ENCODE data around the gene ELF4. TPM values are rescaled to one million over a fixed set of nuclear protein-coding genes. Genes with fewer than 3 reads are reported as not detected.

ELF4 gene
- total RNA-seq, 4 donors from 2014 or later: 20.1 to 56.1 (median 44.2) TPM

GRCh38 chrX:130136961-130137360 is 26.7 kb upstream of the ELF4 start:
- Histone ChIP-seq H3K4me3 (no peak overlapping the region), H3K4me1 (no peaks in the 10 kb centered on the region), H3K27ac (no peak overlapping the region), H3K36me3 (peaks cover 0 to 4% (median 0%) of the 10 kb centered on the region in 4 donors), H3K27me3 (no peaks in the 10 kb centered on the region), H3K9me3 (no peaks in the 10 kb centered on the region)
- 87% methylated on average over 8 of the region's 8 CpGs; no CpG with 5 or more reads in 1 of the 2 donors for WGBS, 2 donors (ENCODE audit: low coverage in 1 of 2)
- in situ Hi-C loops (cut with MboI; ENCODE audit: low pct_ligation_motif_present in 1 of 4, low pct_unique_long_range_greater_than_20kb in 1 of 4, low sequenced_read_pairs in 3 of 4) (no loop called here), intact Hi-C loops (cut with DNase I; ENCODE audit: low total_unique reads) (no loop called here)
- TF ChIP-seq POLR2A (IDR thresholded peaks at IDR 0.05) (no peak), CTCF (IDR thresholded peaks at IDR 0.05) (no peak), POLR2AphosphoS5 (IDR thresholded peaks at IDR 0.05) (no peak), EP300 (IDR thresholded peaks at IDR 0.05; ENCODE audit: low read depth) (no peak)
- no peak for DNase-seq

GRCh38 chrX:130136496-130136895 is 26.2 kb upstream of the ELF4 start:
- intact Hi-C loops (cut with DNase I; ENCODE audit: low total_unique reads) (no loop called here), in situ Hi-C loops (cut with MboI; ENCODE audit: low pct_ligation_motif_present in 1 of 4, low pct_unique_long_range_greater_than_20kb in 1 of 4, low sequenced_read_pairs in 3 of 4) (no loop called here)
- Histone ChIP-seq H3K36me3 (peaks cover 0 to 4% (median 0%) of the 10 kb centered on the region in 4 donors), H3K9me3 (no peaks in the 10 kb centered on the region), H3K27ac (no peak overlapping the region), H3K27me3 (no peaks in the 10 kb centered on the region), H3K4me1 (no peaks in the 10 kb centered on the region), H3K4me3 (no peak overlapping the region)
- WGBS, 2 donors (ENCODE audit: low coverage in 1 of 2): 80 to 93% methylated on average over 2 to 5 of the region's 5 CpGs
- TF ChIP-seq POLR2AphosphoS5 (IDR thresholded peaks at IDR 0.05) (no peak), EP300 (IDR thresholded peaks at IDR 0.05; ENCODE audit: low read depth) (no peak), CTCF (IDR thresholded peaks at IDR 0.05) (no peak), POLR2A (IDR thresholded peaks at IDR 0.05) (no peak)
- no peak for DNase-seq

GRCh38 chrX:130130990-130131389 is 20.7 kb upstream of the ELF4 start:
- H3K36me3 ChIP-seq: no peaks in the 10 kb centered on the region
- 91% methylated on average over 5 of the region's 5 CpGs; no CpG with 5 or more reads in 1 of the 2 donors for WGBS, 2 donors (ENCODE audit: low coverage in 1 of 2)

More at GRCh38 chrX:130130990-130131389, 20.7 kb upstream of the ELF4 start:
- TF ChIP-seq CTCF (IDR thresholded peaks at IDR 0.05): no peak
- TF ChIP-seq POLR2A (IDR thresholded peaks at IDR 0.05): no peak
- TF ChIP-seq POLR2AphosphoS5 (IDR thresholded peaks at IDR 0.05): no peak
- no peak for TF ChIP-seq EP300 (IDR thresholded peaks at IDR 0.05; ENCODE audit: low read depth)
- Histone ChIP-seq H3K4me1 (no peaks in the 10 kb centered on the region), H3K9me3 (no peaks in the 10 kb centered on the region), H3K4me3 (no peak overlapping the region), H3K27me3 (no peaks in the 10 kb centered on the region), H3K27ac (no peak overlapping the region)
- intact Hi-C loops (cut with DNase I; ENCODE audit: low total_unique reads) (no loop called here), in situ Hi-C loops (cut with MboI; ENCODE audit: low pct_ligation_motif_present in 1 of 4, low pct_unique_long_range_greater_than_20kb in 1 of 4, low sequenced_read_pairs in 3 of 4) (no loop called here)
- DNase-seq: no peak

Measured in transverse colon (tissue), 4 donors.